Measurements from ENCODE around the gene CCDC170. TPM values are rescaled to one million over a fixed set of nuclear protein-coding genes. Genes with fewer than 3 reads are reported as not detected.
A peak's percentile ranks its signal among the peaks of the same experiment; 100 is the strongest.
"Not testable (repeated sequence)": the region's sequence is repeated elsewhere in the genome, so short reads cannot be mapped to it uniquely, and the experiment has no call there.

CCDC170 gene
- total RNA-seq, 1 donor from 2014 or later, result 1.9 TPM

DNA sequence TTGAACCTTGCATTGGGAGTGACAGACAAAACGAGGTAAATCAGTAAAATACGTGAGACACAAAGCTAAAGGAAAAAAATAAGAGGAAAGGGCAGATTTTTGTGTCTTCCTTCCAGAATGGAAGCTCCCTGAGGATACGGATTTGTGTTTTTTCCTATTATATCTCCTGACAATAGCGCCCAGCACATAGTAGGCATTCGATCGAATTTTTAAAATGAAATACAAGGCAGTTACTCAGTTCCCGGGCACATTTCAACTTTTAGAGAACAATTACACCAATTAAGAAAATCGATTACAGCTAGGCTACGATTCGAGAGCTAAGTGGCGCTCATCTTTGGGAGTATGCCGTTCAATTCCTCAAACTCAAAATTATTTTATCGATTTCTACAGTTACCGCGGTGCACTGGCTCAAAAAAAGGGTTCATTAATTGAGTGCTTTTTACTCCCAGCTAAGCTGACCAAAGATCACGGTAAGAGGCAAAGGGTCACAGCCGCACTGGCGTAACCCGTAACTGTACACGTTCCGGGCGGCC is 42.3 kb upstream of the CCDC170 start:
- H3K27me3 Mint-ChIP-seq, result peaks cover 4% of the 10 kb centered on the region
- peaks cover 18% of the 10 kb centered on the region for H3K4me1 Mint-ChIP-seq (ENCODE audit: unreplicated experiment)
- peaks cover 22% of the 10 kb centered on the region for H3K36me3 Mint-ChIP-seq
- peak; percentile 24 for TF ChIP-seq CTCF (conservative IDR thresholded peaks at IDR 0.05)
- H3K27ac Mint-ChIP-seq, result peak overlapping the region; percentile 92
- no peak for DNase-seq (ENCODE audit: extremely low spot score, unreplicated experiment)
- H3K4me3 Mint-ChIP-seq, result peak overlapping the region; percentile 97
- no peaks in the 10 kb centered on the region for H3K9me3 Mint-ChIP-seq

DNA sequence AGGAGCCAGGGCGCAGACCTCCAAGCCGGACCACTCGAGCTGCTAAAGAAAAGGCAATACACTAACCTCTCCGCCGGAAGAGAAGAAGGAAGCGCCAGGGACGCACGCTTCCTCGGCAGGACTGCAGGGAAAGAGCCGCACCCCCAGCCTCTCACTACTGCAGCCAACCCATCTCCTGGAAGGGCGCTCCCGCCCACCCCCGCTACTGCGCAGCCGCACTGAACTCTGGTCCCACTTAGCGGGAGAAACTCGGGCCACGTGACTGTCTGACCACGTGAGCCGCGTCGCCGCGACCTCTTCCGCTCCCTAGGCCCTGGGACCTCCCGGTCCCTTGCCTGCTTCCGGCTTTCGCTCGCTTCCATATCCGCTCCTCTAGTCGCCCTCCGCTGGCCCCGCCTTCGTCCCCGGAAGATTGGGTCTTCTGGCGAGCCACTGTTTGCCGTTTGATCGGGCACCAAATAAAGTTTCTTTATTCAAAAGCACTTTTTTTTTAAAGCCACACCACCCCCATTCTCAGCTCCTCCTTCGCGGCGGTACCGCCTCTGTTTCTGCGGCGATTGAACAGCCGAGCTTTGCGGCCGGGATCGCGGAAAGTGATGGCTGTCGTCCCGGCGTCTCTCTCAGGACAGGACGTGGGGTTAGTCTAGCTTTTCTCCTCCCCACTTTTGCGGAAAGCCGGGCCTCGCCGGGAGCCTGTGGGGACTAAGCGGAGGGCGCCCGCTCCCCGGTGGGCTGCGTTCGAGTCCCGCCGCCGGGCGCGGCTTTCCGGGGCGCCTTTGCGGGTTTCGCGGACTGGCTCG is 41.7 kb upstream of the CCDC170 start, which contains the start of gene RMND1:
RMND1 (minus strand) TSS at position 177 of the 800 bp plus-strand sequence. CDS start 6,315 bp downstream, outside the sequence.
- Mint-ChIP-seq H3K9me3 (no peaks in the 10 kb centered on the region), H3K27ac (peak within 1 kb of the TSS; percentile 92), H3K4me3 (peak within 1 kb of the TSS; percentile 97), H3K36me3 (peaks cover 26% of the 10 kb centered on the region), H3K4me1 (ENCODE audit: unreplicated experiment) (peaks cover 24% of the 10 kb centered on the region), H3K27me3 (peaks cover 4% of the 10 kb centered on the region)
- TF ChIP-seq CTCF (conservative IDR thresholded peaks at IDR 0.05), result peak; percentile 6
- peak; percentile 100 for DNase-seq (ENCODE audit: extremely low spot score, unreplicated experiment)

DNA sequence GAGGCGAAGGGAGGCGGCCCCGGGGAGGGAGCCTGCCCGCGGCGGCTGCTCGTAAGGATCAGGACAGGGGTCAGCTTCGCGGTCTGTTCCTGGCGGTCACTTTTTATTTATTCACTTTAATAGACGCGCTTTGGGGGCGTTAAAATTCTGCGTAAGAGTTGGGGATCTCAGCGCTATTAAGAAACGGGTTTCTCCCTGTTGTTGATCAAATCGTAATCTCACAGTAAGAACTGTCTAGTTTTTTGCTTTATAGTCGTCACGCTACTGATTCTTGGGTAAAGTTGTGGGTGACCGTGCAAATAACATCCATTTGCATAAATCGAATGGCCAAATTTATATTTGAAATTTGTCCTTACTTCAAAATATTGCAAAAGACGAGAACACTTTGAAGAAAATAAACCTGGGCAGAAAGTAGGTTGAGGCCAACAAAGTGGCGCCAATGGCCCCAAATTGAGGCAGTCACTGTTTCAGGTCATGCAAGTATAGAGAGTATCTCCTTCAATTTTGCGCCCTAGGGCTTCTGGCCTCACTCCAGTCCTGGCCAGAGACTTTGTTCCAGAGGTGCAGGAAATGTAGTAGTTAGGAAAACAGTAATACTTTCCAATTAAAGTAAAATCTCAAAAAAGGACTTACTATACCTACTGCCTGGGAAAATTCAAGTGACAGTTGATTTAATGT is 40.9 kb upstream of the CCDC170 start:
- H3K27ac Mint-ChIP-seq, result peak overlapping the region; percentile 92
- peaks cover 26% of the 10 kb centered on the region for H3K4me1 Mint-ChIP-seq (ENCODE audit: unreplicated experiment)
- DNase-seq (ENCODE audit: extremely low spot score, unreplicated experiment), result no peak
- no peak for TF ChIP-seq CTCF (conservative IDR thresholded peaks at IDR 0.05)
- H3K9me3 Mint-ChIP-seq, result no peaks in the 10 kb centered on the region
- peaks cover 4% of the 10 kb centered on the region for H3K27me3 Mint-ChIP-seq
- H3K36me3 Mint-ChIP-seq, result peaks cover 27% of the 10 kb centered on the region
- peak overlapping the region; percentile 97 for H3K4me3 Mint-ChIP-seq

DNA sequence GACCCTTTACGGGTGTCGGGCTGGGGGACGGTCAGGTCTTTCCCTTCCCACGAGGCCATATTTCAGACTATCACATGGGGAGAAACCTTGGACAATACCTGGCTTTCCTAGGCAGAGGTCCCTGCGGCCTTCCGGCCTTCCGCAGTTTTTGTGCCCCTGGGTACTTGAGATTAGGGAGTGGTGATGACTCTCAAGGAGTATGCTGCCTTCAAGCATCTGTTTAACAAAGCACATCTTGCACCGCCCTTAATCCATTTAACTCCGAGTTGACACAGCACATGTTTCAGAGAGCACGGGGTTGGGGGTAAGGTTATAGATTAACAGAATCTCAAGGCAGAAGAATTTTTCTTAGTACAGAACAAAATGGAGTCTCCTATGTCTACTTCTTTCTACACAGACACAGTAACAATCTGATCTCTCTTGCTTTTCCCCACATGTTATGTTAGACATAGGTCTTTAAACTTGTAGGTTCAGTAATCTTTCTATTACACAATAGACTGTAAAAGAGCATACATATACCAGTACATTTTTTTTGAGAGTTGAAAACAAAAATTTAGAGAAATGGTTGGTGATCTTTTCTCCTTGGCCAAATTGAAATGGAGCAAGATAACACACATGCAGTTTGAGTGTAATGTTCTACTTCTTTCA is 37.9 kb upstream of the CCDC170 start:
- H3K9me3 Mint-ChIP-seq; H3K27me3 Mint-ChIP-seq; DNase-seq (ENCODE audit: extremely low spot score, unreplicated experiment): not testable (repeated sequence)
- H3K4me1 Mint-ChIP-seq (ENCODE audit: unreplicated experiment), result peaks cover 17% of the 10 kb centered on the region
- peaks cover 20% of the 10 kb centered on the region for H3K36me3 Mint-ChIP-seq
- peak overlapping the region; percentile 87 for H3K27ac Mint-ChIP-seq
- peak overlapping the region; percentile 46 for H3K4me3 Mint-ChIP-seq

DNA sequence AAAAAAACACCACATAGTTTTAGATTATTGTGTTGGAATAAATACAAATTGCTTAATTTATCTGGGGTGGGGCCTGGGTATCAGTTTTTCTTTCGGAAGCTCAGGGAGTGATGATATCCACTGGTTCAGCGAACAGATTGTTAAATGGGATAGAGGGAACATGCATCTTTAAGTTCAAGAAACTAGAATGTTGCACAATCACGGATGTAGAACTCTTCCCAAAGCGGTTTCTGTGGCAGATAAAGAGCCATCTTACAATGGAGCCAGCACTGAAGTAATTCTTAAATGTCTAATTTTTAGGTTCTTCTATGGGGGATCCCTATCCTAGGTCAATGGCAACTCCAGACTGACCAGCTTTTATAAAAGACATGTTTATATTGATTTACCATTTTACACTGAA is 32.1 kb upstream of the CCDC170 start:
- Mint-ChIP-seq H3K4me3 (no peak overlapping the region), H3K27me3 (no peaks in the 10 kb centered on the region), H3K4me1 (ENCODE audit: unreplicated experiment) (peaks cover 7% of the 10 kb centered on the region), H3K27ac (no peak overlapping the region), H3K9me3 (no peaks in the 10 kb centered on the region), H3K36me3 (peaks cover 24% of the 10 kb centered on the region)
- TF ChIP-seq CTCF (conservative IDR thresholded peaks at IDR 0.05), result no peak
- DNase-seq (ENCODE audit: extremely low spot score, unreplicated experiment), result no peak

Data from type B pancreatic cell (in vitro differentiated cells).